A549 (cell line): ENCODE data around the gene NOXA1. TPM values are rescaled to one million over a fixed set of nuclear protein-coding genes. Genes with fewer than 3 reads are reported as not detected.

Source experiments
- ATAC-seq, 2 experiments: fragments of 200-7000 bp in 1 of 2; fragments of >200 bp in 1 of 2; cut with Nextera tagmentation in 1 of 2; cut with Tn5 transposase in 1 of 2; 3 replicates each; pipeline versions ENCODE4 v1.8.0 to v1.9.1; 2018 to 2020; ENCODE audit warnings: mild to moderate bottlenecking in 1 of 2, moderate library complexity in 1 of 2
- CTCF ChIA-PET: fragments of 300-600 bp; sonication (Branson Sonifier 250); formaldehyde crosslinking; extraction: SDS; loops from one replicate; lab custom pipeline; 2021; ENCODE audit warnings: antibody characterized with exemption, inconsistent platforms; lab: Yijun Ruan, JAX
- POLR2A ChIA-PET: fragments of 350-600 bp; formaldehyde crosslinking; extraction: SDS; loops from one replicate; lab custom pipeline; 2021; ENCODE audit warnings: antibody characterized with exemption, inconsistent platforms; lab: Yijun Ruan, JAX
- DNase-seq, 2 experiments: peaks; one replicate each; pipeline versions ENCODE4 v3.0.0 to v3.0.0-alpha.2; 2011 to 2016; ENCODE audit warnings: low read depth in 1 of 2, low spot score in 1 of 2
- FAIRE-seq: peaks from 2 replicates; lab custom pipeline; 2011; peaks lifted over from hg19 to GRCh38; lab: Jason Lieb, UNC
- H3K27ac ChIP-seq, 2 experiments: fragments of >200 bp; sonication (Bioruptor Twin); formaldehyde crosslinking; 3 replicates each; pipeline ENCODE4 v1.5.1; 2016 to 2017
- H3K4me1 ChIP-seq: fragments of >200 bp; sonication (Bioruptor Twin); formaldehyde crosslinking; 3 replicates; pipeline ENCODE4 v1.6.1; 2016
- H3K4me2 ChIP-seq: fragments of >200 bp; sonication (Bioruptor Twin); formaldehyde crosslinking; 3 replicates; pipeline ENCODE4 v1.6.1; 2016
- H3K4me3 ChIP-seq: fragments of >200 bp; sonication (Bioruptor Twin); formaldehyde crosslinking; 3 replicates; pipeline ENCODE4 v1.5.1; 2016
- H3K9me3 ChIP-seq: fragments of >200 bp; sonication (Bioruptor Twin); formaldehyde crosslinking; 3 replicates; pipeline ENCODE4 v1.6.1; 2016
- CBX8 ChIP-seq: fragments of 200-600 bp; sonication (generic); IDR thresholded peaks from 2 replicates; pipeline ENCODE4 v1.6.1; 2016
- CHD2 ChIP-seq: fragments of 150-350 bp; IDR thresholded peaks from 2 replicates; pipeline ENCODE4 v1.6.1; 2014; ENCODE audit warnings: low read length; ENCODE audit not compliant: partially characterized antibody
- CTCF ChIP-seq: fragments of >200 bp; sonication (Bioruptor Twin); formaldehyde crosslinking; IDR thresholded peaks from 3 replicates; pipeline ENCODE4 v1.5.1; 2016
- E2F6 ChIP-seq: IDR thresholded peaks from 2 replicates; pipeline ENCODE4 v1.6.1; 2012; ENCODE audit warnings: low read depth, borderline replicate concordance
- EP300 ChIP-seq, 2 experiments: fragments of >200 bp; sonication (Bioruptor Twin); formaldehyde crosslinking; IDR thresholded peaks; 2 replicates in 1 of 2; 3 replicates in 1 of 2; pipeline ENCODE4 v1.6.1; 2016 to 2017
- FOSB ChIP-seq: fragments of 250-450 bp; sonication (Bioruptor Pico); IDR thresholded peaks from 2 replicates; pipeline ENCODE4 v1.5.0; 2020; ENCODE audit warnings: mild to moderate bottlenecking, moderate library complexity
- FOXS1 ChIP-seq: fragments of 250-450 bp; sonication (Bioruptor Pico); IDR thresholded peaks from 2 replicates; pipeline ENCODE4 v1.5.0; 2020; ENCODE audit warnings: mild to moderate bottlenecking, moderate library complexity
- HOXA7 ChIP-seq: fragments of 250-450 bp; sonication (Bioruptor Pico); IDR thresholded peaks from 2 replicates; pipeline ENCODE4 v1.5.0; 2020; ENCODE audit warnings: mild to moderate bottlenecking, moderate library complexity
- JUNB ChIP-seq: fragments of >200 bp; sonication (Bioruptor Twin); formaldehyde crosslinking; IDR thresholded peaks from 2 replicates; pipeline ENCODE4 v1.6.1; 2016
- KDM1A ChIP-seq: fragments of 200-600 bp; sonication (generic); IDR thresholded peaks from 2 replicates; pipeline ENCODE4 v1.6.1; 2016; ENCODE audit warnings: low read depth, mild to moderate bottlenecking
- MAFK ChIP-seq: fragments of 450-650 bp; IDR thresholded peaks from 2 replicates; pipeline ENCODE4 v1.6.1; 2014; ENCODE audit not compliant: partially characterized antibody
- NPAS2 ChIP-seq: fragments of 250-450 bp; sonication (Bioruptor Pico); IDR thresholded peaks from 2 replicates; pipeline ENCODE4 v1.8.0; 2022; ENCODE audit warnings: mild to moderate bottlenecking, moderate library complexity, borderline replicate concordance
- RARB ChIP-seq: fragments of 250-450 bp; sonication (Bioruptor Pico); IDR thresholded peaks from 2 replicates; pipeline ENCODE4 v1.8.0; 2021; ENCODE audit warnings: mild to moderate bottlenecking, moderate library complexity
- SREBF2 ChIP-seq: fragments of 450-650 bp; IDR thresholded peaks from 2 replicates; pipeline ENCODE4 v1.6.1; 2014; ENCODE audit warnings: mild to moderate bottlenecking, moderate library complexity
- TFCP2L1 ChIP-seq: fragments of 250-450 bp; sonication (Bioruptor Pico); IDR thresholded peaks from 2 replicates; pipeline ENCODE4 v1.5.0; 2021; ENCODE audit warnings: mild to moderate bottlenecking
- ZFP36 ChIP-seq: fragments of 450-650 bp; IDR thresholded peaks from 2 replicates; pipeline ENCODE4 v1.6.1; 2014; ENCODE audit warnings: borderline replicate concordance; ENCODE audit not compliant: partially characterized antibody
- ZNF302 ChIP-seq: fragments of 250-450 bp; sonication (Bioruptor Pico); IDR thresholded peaks from 2 replicates; pipeline ENCODE4 v1.9.0; 2021; ENCODE audit warnings: inconsistent platforms, mild to moderate bottlenecking, moderate library complexity
- whole genome bisulfite sequencing: methylation state at CpG from one replicate; pipeline ENCODE4 v1.1.6; 2017; ENCODE audit errors: missing lambda C conversion rate; 5-methylcytosine and 5-hydroxymethylcytosine counted together
- polyA plus RNA-seq, 4 experiments: library from polyadenylated mRNA; depleted of rRNA in 3 of 4; stranded (reverse); fragments of >200 nt; fragmentation: RNase III in 1 of 4; extraction: RNeasy Plus Mini Kit Qiagen cat#74134 plus additional on column Dnase treatment in 1 of 4; gene quantifications; 2 replicates in 3 of 4; 3 replicates in 1 of 4; pipeline ENCODE4 v1.2.3, GENCODE V29; 2011 to 2017

NOXA1 gene
- polyA plus RNA-seq, 2 of the 4 experiments (the other 2 are of a cell fraction), result 0.44 to 1.5 TPM

GRCh38 chr9:137436761-137437600, 13.8 kb downstream of the NOXA1 start:
- ChIA-PET CTCF (interaction anchor here (1.2 to 7.4 kb wide), 4 partner anchors 9 to 150 kb away, joined by 4 to 86 read pairs (median 8); partner anchors contain the start of genes EXD3 and NOXA1), POLR2A (interaction anchor here (1.0 kb wide), 1 partner anchor 150 kb away, joined by 3 read pairs; no protein-coding TSS in a partner anchor)
- DNase-seq (no peak), ATAC-seq (no peak), FAIRE-seq (no peak)
- Histone ChIP-seq H3K4me3 (no peak overlapping the region), H3K4me1 (peaks cover 13% of the 10 kb centered on the region), H3K27ac (peak overlapping the region in 1 of 2 experiments; percentile 76; a peak in 3 of 6 replicates), H3K9me3 (no peaks in the 10 kb centered on the region), H3K4me2 (no peak overlapping the region; the same call in 2 of the 3 replicates)
- WGBS, result 85% methylated on average over 9 of the region's 24 CpGs
- TF ChIP-seq CHD2 (no peak), ZFP36 (peak; percentile 74), JUNB (no peak)

- 85% methylated on average over 21 of the region's 40 CpGs for WGBS
- Histone ChIP-seq H3K27ac (no peak overlapping the region), H3K9me3 (no peaks in the 10 kb centered on the region), H3K4me3 (no peak overlapping the region), H3K4me2 (no peak overlapping the region), H3K4me1 (peaks cover 13% of the 10 kb centered on the region)
- FAIRE-seq (no peak), DNase-seq (no peak), ATAC-seq (no peak)
- CTCF ChIA-PET, result interaction anchor here (1.2 to 7.4 kb wide), 5 partner anchors 8 to 151 kb away, joined by 4 to 86 read pairs (median 8); partner anchors contain the start of genes EXD3 and NOXA1
- TF ChIP-seq HOXA7 (CRISPR knock-in tag), result no peak
- no peak for TF ChIP-seq CBX8
- TF ChIP-seq TFCP2L1 (CRISPR knock-in tag), result no peak
- TF ChIP-seq NPAS2 (CRISPR knock-in tag), result no peak
- no peak for TF ChIP-seq E2F6
- no peak for TF ChIP-seq RARB (CRISPR knock-in tag)
- no peak for TF ChIP-seq SREBF2
- no peak for TF ChIP-seq KDM1A
- TF ChIP-seq MAFK, result no peak
- POLR2A ChIA-PET, result interaction anchor here (1.0 kb wide), 1 partner anchor 151 kb away, joined by 3 read pairs; no protein-coding TSS in a partner anchor
These were observed 14.7 kb downstream of the NOXA1 start for GRCh38 chr9:137437691-137438590.

GRCh38 chr9:137438591-137439157, 15.5 kb downstream of the NOXA1 start:
- ATAC-seq, result no peak
- Histone ChIP-seq H3K4me1 (peaks cover 13% of the 10 kb centered on the region), H3K9me3 (no peaks in the 10 kb centered on the region), H3K4me3 (no peak overlapping the region), H3K4me2 (no peak overlapping the region), H3K27ac (no peak overlapping the region)
- no peak for FAIRE-seq
- CTCF ChIA-PET, result interaction anchor here (1.0 to 1.2 kb wide), 2 partner anchors 11 to 16 kb away, joined by 3 to 4 read pairs; partner anchors contain the start of genes EXD3 and NOXA1
- TF ChIP-seq EP300 (IDR thresholded peaks at IDR 0.05) (no peak), ZNF302 (no peak), ZFP36 (no peak), CTCF (no peak), FOXS1 (no peak), FOSB (CRISPR knock-in tag) (no peak)
- no peak for DNase-seq
- WGBS, result 66% methylated on average over 6 of the region's 22 CpGs
- POLR2A ChIA-PET, result no interaction called here
